Natural killer cell (primary cell): ENCODE data around the gene ARHGAP6. TPM values are rescaled to one million over a fixed set of nuclear protein-coding genes. Genes with fewer than 3 reads are reported as not detected.

Source experiments
- ATAC-seq, 3 donors: fragments of 150-1000 bp in 2 of 3; fragments of 200-7000 bp in 1 of 3; cut with Tn5 transposase; 1 replicate in 1 of 3; 2 replicates in 2 of 3; pipeline ENCODE4 v1.10.0; 2021; ENCODE audit warnings: mild to moderate bottlenecking in 2 of 3, moderate library complexity in 2 of 3
- DNase-seq, 2 donors: peaks; one replicate each; pipeline versions ENCODE4 v3.0.0 to v3.0.0-alpha.2; 2013 to 2021; ENCODE audit warnings: mixed read lengths in 1 of 2
- H3K27ac ChIP-seq: one replicate; pipeline ENCODE4 v1.5.1; 2013; ENCODE audit warnings: mild to moderate bottlenecking, low read length
- H3K27me3 ChIP-seq: one replicate; pipeline ENCODE4 v1.6.1; 2013; ENCODE audit warnings: low read length; ENCODE audit not compliant: control insufficient read depth, insufficient read depth
- H3K36me3 ChIP-seq: one replicate; pipeline ENCODE4 v1.6.1; 2013; ENCODE audit warnings: low read length; ENCODE audit not compliant: control insufficient read depth, insufficient read depth
- H3K4me1 ChIP-seq: one replicate; pipeline ENCODE4 v1.6.1; 2013; ENCODE audit warnings: low read length; ENCODE audit not compliant: control insufficient read depth, insufficient read depth
- H3K4me3 ChIP-seq: one replicate; pipeline ENCODE4 v1.5.1; 2013; ENCODE audit warnings: low read length
- H3K9me3 ChIP-seq: one replicate; pipeline ENCODE4 v1.6.1; 2013; ENCODE audit warnings: low read length; ENCODE audit not compliant: control insufficient read depth, insufficient read depth
- H3K27ac Mint-ChIP-seq, 2 donors: one replicate each; pipeline ENCODE4 v1.8.0; 2022; ENCODE audit warnings: mild to moderate bottlenecking in 2 of 2, mixed read lengths in 2 of 2, moderate library complexity in 1 of 2
- H3K27me3 Mint-ChIP-seq, 2 donors: one replicate each; pipeline ENCODE4 v1.8.0; 2022; ENCODE audit warnings: low read depth in 2 of 2, mixed read lengths in 2 of 2
- H3K36me3 Mint-ChIP-seq: one replicate; pipeline ENCODE4 v1.8.0; 2022; ENCODE audit warnings: mixed read lengths
- H3K4me1 Mint-ChIP-seq, 2 donors: one replicate each; pipeline ENCODE4 v1.8.0; 2022; ENCODE audit warnings: mixed read lengths in 2 of 2
- H3K4me3 Mint-ChIP-seq: one replicate; pipeline ENCODE4 v1.8.0; 2022; ENCODE audit warnings: mild to moderate bottlenecking, moderate library complexity, mixed read lengths
- H3K9me3 Mint-ChIP-seq, 2 donors: one replicate each; pipeline ENCODE4 v1.8.0; 2022; ENCODE audit warnings: mixed read lengths in 2 of 2
- CTCF ChIP-seq: fragments of 200-600 bp; IDR thresholded peaks from one replicate; pipeline ENCODE4 v1.8.0; 2022; ENCODE audit warnings: antibody characterized with exemption
- WGBS: methylation state at CpG from one replicate; pipeline ENCODE4 v1.1.7; 2013; ENCODE audit warnings: missing lambda C conversion rate; ENCODE audit not compliant: insufficient coverage; 5-methylcytosine and 5-hydroxymethylcytosine counted together
- intact Hi-C: fragments of 100-400 bp; cut with micrococcal nuclease; formaldehyde crosslinking; loops from one replicate; pipeline ENCODE4 v1.14.2; 2022
- total RNA-seq, 4 donors: library from RNA; stranded (reverse); fragments of 120-200 nt in 1 of 4; gene quantifications; one replicate each; pipeline versions ENCODE4 v1.2.3 to v1.2.4, GENCODE V29; 2013 to 2022

The ARHGAP6 gene
- total RNA-seq, 3 donors from 2014 or later (not counting 1 experiment from before 2014, with no cell fraction given): 0.32 to 1.9 (median 1.8) TPM

- Histone ChIP-seq H3K27ac (no peak overlapping the region), H3K27me3 (no peaks in the 10 kb centered on the region), H3K4me3 (no peak overlapping the region), H3K36me3 (no peaks in the 10 kb centered on the region), H3K4me1 (no peaks in the 10 kb centered on the region), H3K9me3 (no peaks in the 10 kb centered on the region)
- intact Hi-C loops: no loop called here
- ATAC-seq: no peak
- no peak for TF ChIP-seq CTCF
- Mint-ChIP-seq H3K4me1 (no peaks in the 10 kb centered on the region), H3K27me3 (no peaks in the 10 kb centered on the region), H3K9me3 (no peaks in the 10 kb centered on the region), H3K4me3 (no peak overlapping the region), H3K36me3 (no peaks in the 10 kb centered on the region), H3K27ac (no peak overlapping the region)
- no peak for DNase-seq
- WGBS: 40% methylated on average over 2 of the region's 3 CpGs
Observed at GRCh38 chrX:11285651-11286050, 380.1 kb downstream of the ARHGAP6 start.

- Mint-ChIP-seq H3K9me3 (no peaks in the 10 kb centered on the region), H3K4me1 (no peaks in the 10 kb centered on the region), H3K4me3 (no peak overlapping the region), H3K36me3 (no peaks in the 10 kb centered on the region), H3K27me3 (no peaks in the 10 kb centered on the region), H3K27ac (no peak overlapping the region)
- no peak for ATAC-seq
- no peaks in the 10 kb centered on the region for H3K4me1 ChIP-seq
- H3K4me3 ChIP-seq: no peak overlapping the region
- H3K36me3 ChIP-seq: no peaks in the 10 kb centered on the region
- DNase-seq: no peak
- no peak overlapping the region for H3K27ac ChIP-seq
- H3K9me3 ChIP-seq: no peaks in the 10 kb centered on the region
- no peaks in the 10 kb centered on the region for H3K27me3 ChIP-seq
- intact Hi-C loops: no loop called here
- no peak for TF ChIP-seq CTCF
- 50% methylated on average over 2 of the region's 2 CpGs for WGBS
Observed at GRCh38 chrX:11282043-11282442, 383.7 kb downstream of the ARHGAP6 start.

GRCh38 chrX:11273544-11273943, 392.2 kb downstream of the ARHGAP6 start:
- H3K27me3 ChIP-seq: no peaks in the 10 kb centered on the region
- intact Hi-C loops: no loop called here
- no peak overlapping the region for H3K4me3 ChIP-seq
- Mint-ChIP-seq H3K4me3 (no peak overlapping the region), H3K36me3 (no peaks in the 10 kb centered on the region), H3K27ac (no peak overlapping the region), H3K27me3 (no peaks in the 10 kb centered on the region), H3K4me1 (no peaks in the 10 kb centered on the region), H3K9me3 (peaks cover 0 to 2% of the 10 kb centered on the region in 2 donors)
- TF ChIP-seq CTCF: no peak
- H3K36me3 ChIP-seq: no peaks in the 10 kb centered on the region
- no peaks in the 10 kb centered on the region for H3K9me3 ChIP-seq
- no peaks in the 10 kb centered on the region for H3K4me1 ChIP-seq
- H3K27ac ChIP-seq: no peak overlapping the region
- DNase-seq (no peak), ATAC-seq (no peak)
- no CpG with 5 or more reads among the region's 1 CpG for WGBS

GRCh38 chrX:11272863-11273262, 392.9 kb downstream of the ARHGAP6 start:
- Histone ChIP-seq H3K27ac (no peak overlapping the region), H3K27me3 (no peaks in the 10 kb centered on the region), H3K4me3 (no peak overlapping the region), H3K36me3 (no peaks in the 10 kb centered on the region), H3K9me3 (no peaks in the 10 kb centered on the region), H3K4me1 (no peaks in the 10 kb centered on the region)
- no peak for TF ChIP-seq CTCF
- DNase-seq: no peak
- H3K27me3 Mint-ChIP-seq: no peaks in the 10 kb centered on the region
- WGBS: 100% methylated on average over 1 of the region's 5 CpGs
- H3K4me3 Mint-ChIP-seq: no peak overlapping the region
- H3K27ac Mint-ChIP-seq: no peak overlapping the region
- intact Hi-C loops: no loop called here
- no peaks in the 10 kb centered on the region for H3K36me3 Mint-ChIP-seq
- ATAC-seq: no peak
- H3K9me3 Mint-ChIP-seq: peaks cover 0 to 2% of the 10 kb centered on the region in 2 donors
- H3K4me1 Mint-ChIP-seq: no peaks in the 10 kb centered on the region
